Measurements from ENCODE around the gene NACC2.

DNA sequence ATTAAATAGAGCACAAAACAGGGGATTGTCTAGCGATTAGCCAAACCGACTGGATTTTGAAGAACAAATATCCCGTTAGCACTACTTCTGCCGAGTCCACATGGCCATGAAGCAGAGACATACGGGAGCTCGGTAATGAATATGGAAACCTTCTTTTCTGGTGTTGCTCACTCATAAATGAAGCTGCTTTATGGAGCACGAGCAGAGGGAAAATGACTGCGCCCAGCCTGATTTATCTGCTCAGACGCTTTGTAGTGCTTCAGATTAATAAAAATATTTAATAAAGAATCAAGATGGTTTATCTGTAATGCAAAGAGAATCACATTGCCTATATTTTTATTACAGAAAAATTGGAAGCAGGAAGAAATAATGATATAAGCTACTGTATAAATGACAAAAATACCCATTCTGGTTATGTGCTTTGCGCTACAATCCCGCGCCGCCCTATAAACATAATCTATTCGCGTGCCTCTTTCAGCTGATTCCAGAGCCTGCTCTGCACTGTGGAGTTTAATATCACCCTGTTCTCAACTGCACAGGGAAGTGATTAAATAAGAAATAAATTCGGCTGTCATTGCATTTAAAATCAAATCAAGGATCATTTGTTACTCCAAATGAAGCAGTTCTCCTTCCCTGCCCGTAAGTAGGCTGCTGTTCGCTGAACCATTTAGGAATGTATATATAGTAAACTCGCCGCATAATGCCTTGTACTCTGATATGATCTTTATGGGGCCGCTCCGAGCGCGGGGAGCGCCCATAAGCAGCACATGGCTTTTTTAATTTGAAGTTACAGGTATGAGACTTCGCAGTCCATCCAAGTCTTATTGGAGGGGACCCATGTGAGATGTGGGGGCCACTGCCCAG is 111.6 kb downstream of the NACC2 start:
- TF ChIP-seq, protein P1, sequence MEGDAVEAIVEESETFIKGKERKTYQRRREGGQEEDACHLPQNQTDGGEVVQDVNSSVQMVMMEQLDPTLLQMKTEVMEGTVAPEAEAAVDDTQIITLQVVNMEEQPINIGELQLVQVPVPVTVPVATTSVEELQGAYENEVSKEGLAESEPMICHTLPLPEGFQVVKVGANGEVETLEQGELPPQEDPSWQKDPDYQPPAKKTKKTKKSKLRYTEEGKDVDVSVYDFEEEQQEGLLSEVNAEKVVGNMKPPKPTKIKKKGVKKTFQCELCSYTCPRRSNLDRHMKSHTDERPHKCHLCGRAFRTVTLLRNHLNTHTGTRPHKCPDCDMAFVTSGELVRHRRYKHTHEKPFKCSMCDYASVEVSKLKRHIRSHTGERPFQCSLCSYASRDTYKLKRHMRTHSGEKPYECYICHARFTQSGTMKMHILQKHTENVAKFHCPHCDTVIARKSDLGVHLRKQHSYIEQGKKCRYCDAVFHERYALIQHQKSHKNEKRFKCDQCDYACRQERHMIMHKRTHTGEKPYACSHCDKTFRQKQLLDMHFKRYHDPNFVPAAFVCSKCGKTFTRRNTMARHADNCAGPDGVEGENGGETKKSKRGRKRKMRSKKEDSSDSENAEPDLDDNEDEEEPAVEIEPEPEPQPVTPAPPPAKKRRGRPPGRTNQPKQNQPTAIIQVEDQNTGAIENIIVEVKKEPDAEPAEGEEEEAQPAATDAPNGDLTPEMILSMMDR (IDR thresholded peaks at IDR 0.05) = no peak
- no peak for TF ChIP-seq POLR2A (IDR thresholded peaks at IDR 0.05)
